Muscle layer of duodenum (tissue), 2 donors: Measurements from ENCODE around the gene RBSN.

Experiments used
- H3K27ac ChIP-seq: one replicate; pipeline ENCODE4 v1.7.0; 2013; ENCODE audit warnings: mild to moderate bottlenecking, low read length
- H3K27me3 ChIP-seq: one replicate; pipeline ENCODE4 v1.7.0; 2013; ENCODE audit warnings: low read depth, mild to moderate bottlenecking, control low read depth, low read length
- H3K36me3 ChIP-seq, 2 donors: one replicate each; pipeline ENCODE4 v1.7.0; 2013; ENCODE audit warnings: low read length in 2 of 2, control low read depth in 1 of 2, mild to moderate bottlenecking in 1 of 2; ENCODE audit not compliant: insufficient read depth in 2 of 2, control insufficient read depth in 1 of 2
- H3K4me1 ChIP-seq, 2 donors: one replicate each; pipeline ENCODE4 v1.7.0; 2013; ENCODE audit warnings: low read length in 2 of 2, mild to moderate bottlenecking in 2 of 2, control low read depth in 1 of 2, moderate library complexity in 1 of 2; ENCODE audit not compliant: insufficient read depth in 2 of 2, control insufficient read depth in 1 of 2
- H3K4me3 ChIP-seq, 2 donors: one replicate each; pipeline ENCODE4 v1.7.0; 2013; ENCODE audit warnings: low read length in 2 of 2, low read depth in 1 of 2, mild to moderate bottlenecking in 1 of 2
- H3K9me3 ChIP-seq, 2 donors: one replicate each; pipeline ENCODE4 v1.7.0; 2013; ENCODE audit warnings: low read length in 2 of 2, control low read depth in 1 of 2, mild to moderate bottlenecking in 1 of 2; ENCODE audit not compliant: control insufficient read depth in 1 of 2
- donor health status: healthy.

The RBSN gene

GRCh38 chr3:15097891-15098290, 1.1 kb downstream of the RBSN start:
- Histone ChIP-seq H3K9me3 (no peaks in the 10 kb centered on the region), H3K4me3 (peak overlapping the region; percentile 85 to 98), H3K36me3 (peaks cover 17 to 34% of the 10 kb centered on the region in 2 donors), H3K4me1 (peaks cover 8 to 13% of the 10 kb centered on the region in 2 donors), H3K27ac (peak overlapping the region; percentile 87), H3K27me3 (no peaks in the 10 kb centered on the region)

GRCh38 chr3:15096046-15096445, 2.9 kb downstream of the RBSN start:
- Histone ChIP-seq H3K27me3 (no peaks in the 10 kb centered on the region), H3K4me3 (no peak overlapping the region), H3K27ac (no peak overlapping the region), H3K36me3 (peaks cover 17 to 41% of the 10 kb centered on the region in 2 donors), H3K4me1 (peaks cover 8 to 13% of the 10 kb centered on the region in 2 donors), H3K9me3 (no peaks in the 10 kb centered on the region)

- Histone ChIP-seq H3K4me1 (peaks cover 8 to 13% of the 10 kb centered on the region in 2 donors), H3K27me3 (no peaks in the 10 kb centered on the region), H3K9me3 (no peaks in the 10 kb centered on the region), H3K36me3 (peaks cover 22 to 50% of the 10 kb centered on the region in 2 donors), H3K4me3 (no peak overlapping the region), H3K27ac (no peak overlapping the region)
These were observed 4.6 kb downstream of the RBSN start for GRCh38 chr3:15094187-15094875.

- H3K27ac ChIP-seq: no peak overlapping the region
- peaks cover 22 to 61% of the 10 kb centered on the region in 2 donors for H3K36me3 ChIP-seq
- H3K4me3 ChIP-seq: no peak overlapping the region
- H3K27me3 ChIP-seq: no peaks in the 10 kb centered on the region
- H3K4me1 ChIP-seq: peaks cover 3 to 7% of the 10 kb centered on the region in 2 donors
- H3K9me3 ChIP-seq: no peaks in the 10 kb centered on the region
These were observed 6.3 kb downstream of the RBSN start for GRCh38 chr3:15092686-15093085.

- Histone ChIP-seq H3K4me3 (no peak overlapping the region), H3K4me1 (no peaks in the 10 kb centered on the region), H3K36me3 (peaks cover 22 to 72% of the 10 kb centered on the region in 2 donors), H3K9me3 (no peaks in the 10 kb centered on the region), H3K27me3 (no peaks in the 10 kb centered on the region), H3K27ac (no peak overlapping the region)
These were observed 7.4 kb downstream of the RBSN start for GRCh38 chr3:15091575-15091974.

- H3K9me3 ChIP-seq: no peaks in the 10 kb centered on the region
- no peaks in the 10 kb centered on the region for H3K27me3 ChIP-seq
- no peaks in the 10 kb centered on the region for H3K4me1 ChIP-seq
- H3K4me3 ChIP-seq: no peak overlapping the region
- no peak overlapping the region for H3K27ac ChIP-seq
- H3K36me3 ChIP-seq: peaks cover 24 to 70% of the 10 kb centered on the region in 2 donors
These were observed 9.7 kb downstream of the RBSN start for GRCh38 chr3:15089201-15089600.

GRCh38 chr3:15086699-15087098, 12.2 kb downstream of the RBSN start:
- Histone ChIP-seq H3K36me3 (peaks cover 43 to 83% of the 10 kb centered on the region in 2 donors), H3K4me1 (no peaks in the 10 kb centered on the region), H3K4me3 (no peak overlapping the region), H3K27me3 (no peaks in the 10 kb centered on the region), H3K9me3 (no peaks in the 10 kb centered on the region), H3K27ac (no peak overlapping the region)

GRCh38 chr3:15086263-15086662, 12.7 kb downstream of the RBSN start:
- Histone ChIP-seq H3K4me1 (no peaks in the 10 kb centered on the region), H3K9me3 (no peaks in the 10 kb centered on the region), H3K27me3 (no peaks in the 10 kb centered on the region), H3K36me3 (peaks cover 48 to 83% of the 10 kb centered on the region in 2 donors), H3K4me3 (no peak overlapping the region), H3K27ac (no peak overlapping the region)

GRCh38 chr3:15083252-15083651, 15.7 kb downstream of the RBSN start:
- H3K4me3 ChIP-seq: no peak overlapping the region
- H3K27me3 ChIP-seq: no peaks in the 10 kb centered on the region
- no peak overlapping the region for H3K27ac ChIP-seq
- no peaks in the 10 kb centered on the region for H3K4me1 ChIP-seq
- H3K36me3 ChIP-seq: peaks cover 58 to 93% of the 10 kb centered on the region in 2 donors
- H3K9me3 ChIP-seq: no peaks in the 10 kb centered on the region

GRCh38 chr3:15081960-15082664, 16.8 kb downstream of the RBSN start:
- Histone ChIP-seq H3K27me3 (no peaks in the 10 kb centered on the region), H3K9me3 (no peaks in the 10 kb centered on the region), H3K36me3 (peaks cover 70 to 95% of the 10 kb centered on the region in 2 donors), H3K27ac (no peak overlapping the region), H3K4me3 (no peak overlapping the region), H3K4me1 (no peaks in the 10 kb centered on the region)

- H3K4me3 ChIP-seq: no peak overlapping the region
- no peaks in the 10 kb centered on the region for H3K27me3 ChIP-seq
- no peaks in the 10 kb centered on the region for H3K9me3 ChIP-seq
- H3K36me3 ChIP-seq: peaks cover 82 to 97% of the 10 kb centered on the region in 2 donors
- no peaks in the 10 kb centered on the region for H3K4me1 ChIP-seq
- H3K27ac ChIP-seq: no peak overlapping the region
These were observed 19.9 kb downstream of the RBSN start for GRCh38 chr3:15079091-15079490.
